Right cardiac atrium (tissue), 5 donors: Measurements from ENCODE around the gene TRIM31. TPM values are rescaled to one million over a fixed set of nuclear protein-coding genes. Genes with fewer than 3 reads are reported as not detected.

Source experiments
- ATAC-seq, 2 donors: fragments of 200-7000 bp; cut with Tn5 transposase; one replicate each; pipeline versions ENCODE4 v1.8.0 to v1.9.1; 2020; ENCODE audit warnings: moderate library complexity in 2 of 2, mild to moderate bottlenecking in 1 of 2
- DNase-seq, 3 donors: peaks; one replicate each; pipeline ENCODE4 v3.0.0-alpha.2; 2020
- H3K27ac ChIP-seq: one replicate; pipeline ENCODE4 v1.5.1; 2013; ENCODE audit warnings: mild to moderate bottlenecking, low read length, control low read depth, moderate library complexity
- H3K27me3 ChIP-seq: one replicate; pipeline ENCODE4 v1.6.1; 2013; ENCODE audit not compliant: control insufficient read depth, insufficient read depth
- H3K4me1 ChIP-seq: one replicate; pipeline ENCODE4 v1.6.1; 2013; ENCODE audit warnings: low read length; ENCODE audit not compliant: control insufficient read depth, insufficient read depth
- H3K4me3 ChIP-seq: one replicate; pipeline ENCODE4 v1.5.1; 2013; ENCODE audit warnings: low read length, control low read depth
- H3K9me3 ChIP-seq: one replicate; pipeline ENCODE4 v1.6.1; 2013; ENCODE audit warnings: low read length; ENCODE audit not compliant: control insufficient read depth
- WGBS: extraction: QIAGEN DNeasy Blood & Tissue Kit; methylation state at CpG from one replicate; pipeline ENCODE4 v1.1.7; 2013; 5-methylcytosine and 5-hydroxymethylcytosine counted together
- intact Hi-C, 4 donors: fragments of 100-400 bp; cut with DNase I; formaldehyde crosslinking; loops; one replicate each; pipeline versions ENCODE4 v1.11.0 to v1.14.0; 2022 to 2023
- polyA plus RNA-seq: library from polyadenylated mRNA; stranded (reverse); fragments of 200-250 nt; gene quantifications from one replicate; pipeline ENCODE4 v1.2.3, GENCODE V29; 2013
- total RNA-seq, 4 donors: library from RNA; stranded (reverse); fragmentation: NEBNext Ultra II Directional; extraction: Animal tissue kit (Norgen Biotek cat#: 25700); gene quantifications; one replicate each; pipeline ENCODE4 v1.2.1, GENCODE V29; 2021
- donor health status: healthy with polysubstance abuse.
- donor health status: DM: no; HTN: yes; CAD: no.
- donor health status: DM: no; HTN: no; CAD: no.
- donor health status: DM: no; HTN: yes; CAD: no; lungs with severe emphysema.
- donor health status: DM: yes; HTN: yes; CAD: no.

TRIM31 gene
- total and polyA plus RNA-seq, 5 donors = not detected

DNA sequence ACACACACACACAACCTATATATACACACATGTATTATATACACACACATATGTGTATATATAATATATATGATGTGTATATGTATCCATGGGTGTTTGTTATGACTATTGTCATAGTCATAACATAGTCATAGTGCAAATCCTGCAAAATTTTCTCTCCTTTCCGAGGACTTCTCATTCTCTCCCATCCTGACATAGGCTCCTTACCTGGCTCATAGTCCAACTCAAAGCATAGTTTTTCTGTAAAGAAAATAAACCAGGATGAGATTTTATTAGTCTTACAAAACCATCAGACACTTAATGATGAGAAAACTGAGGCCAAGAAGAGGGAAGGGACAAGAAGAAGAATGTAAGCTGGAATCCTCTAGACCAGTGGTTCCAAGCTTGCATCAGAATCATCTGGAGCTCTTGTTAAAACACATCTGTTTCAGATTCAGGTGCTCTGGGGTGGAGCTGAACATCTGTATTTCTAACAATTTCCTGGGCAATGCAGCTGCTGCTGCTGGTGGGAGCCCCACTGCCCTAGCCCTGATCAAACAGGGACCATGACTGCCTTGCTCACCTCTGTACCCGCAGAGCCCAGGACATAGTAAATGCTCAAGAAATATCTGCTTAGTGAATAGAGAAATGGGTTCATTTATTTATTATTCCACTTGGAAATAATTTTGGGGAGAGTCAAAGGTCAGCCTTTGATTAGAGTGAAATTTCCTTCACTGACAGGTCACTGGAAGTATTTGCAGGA lies 42.8 kb upstream of the TRIM31 start:
- no peaks in the 10 kb centered on the region for H3K9me3 ChIP-seq
- H3K27ac ChIP-seq = no peak overlapping the region
- no peaks in the 10 kb centered on the region for H3K27me3 ChIP-seq
- intact Hi-C loops = no loop called here
- ATAC-seq (peak in 1 of 2 donors; percentile 19), DNase-seq (no peak)
- H3K4me1 ChIP-seq = peaks cover 2% of the 10 kb centered on the region
- 93% methylated on average over 2 of the region's 2 CpGs for WGBS
- H3K4me3 ChIP-seq = no peak overlapping the region

DNA sequence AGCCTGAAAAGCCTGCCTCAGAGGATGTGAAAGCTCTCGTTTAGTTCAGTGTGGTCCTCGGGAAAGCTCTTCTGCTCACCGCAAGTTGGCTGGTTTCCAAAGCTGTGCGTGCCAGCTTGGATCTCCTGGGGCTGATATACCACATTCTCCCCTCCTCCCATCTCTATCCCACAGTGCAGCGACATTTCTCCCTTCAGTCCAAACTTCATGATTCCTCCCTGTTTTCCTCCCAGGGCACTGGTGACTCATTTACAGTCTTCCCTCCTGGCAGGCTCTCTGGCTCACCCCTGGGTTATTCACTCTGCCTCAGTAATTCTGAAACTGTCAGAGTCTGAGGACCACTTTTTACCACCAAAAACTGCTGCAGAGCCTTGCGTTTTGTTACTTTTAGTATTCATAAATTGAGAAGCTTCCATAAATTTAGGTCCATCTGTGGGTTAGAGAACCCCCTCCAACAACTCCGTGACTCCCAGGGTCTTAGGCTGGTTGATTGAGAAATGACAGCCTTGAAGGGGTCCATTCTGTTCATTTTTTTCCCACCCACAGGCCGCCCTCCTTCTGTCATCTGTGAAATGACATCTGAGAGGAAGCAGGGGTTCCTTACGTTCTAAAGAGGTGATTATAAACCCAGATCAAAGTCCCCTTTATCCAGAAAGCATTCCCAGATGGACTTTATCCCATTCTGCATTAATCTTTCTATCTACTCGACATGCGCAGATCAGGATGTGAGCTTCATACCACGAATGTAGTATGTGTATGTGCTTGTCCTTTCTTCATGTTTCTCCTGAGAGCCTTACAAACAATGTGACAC lies 42.0 kb upstream of the TRIM31 start:
- ATAC-seq (peak; percentile 36 to 57), DNase-seq (no peak)
- H3K4me3 ChIP-seq = no peak overlapping the region
- WGBS = 55% methylated on average over 12 of the region's 12 CpGs
- H3K27ac ChIP-seq = no peak overlapping the region
- no peaks in the 10 kb centered on the region for H3K9me3 ChIP-seq
- H3K27me3 ChIP-seq = no peaks in the 10 kb centered on the region
- intact Hi-C loops = no loop called here
- peaks cover 2% of the 10 kb centered on the region for H3K4me1 ChIP-seq

DNA sequence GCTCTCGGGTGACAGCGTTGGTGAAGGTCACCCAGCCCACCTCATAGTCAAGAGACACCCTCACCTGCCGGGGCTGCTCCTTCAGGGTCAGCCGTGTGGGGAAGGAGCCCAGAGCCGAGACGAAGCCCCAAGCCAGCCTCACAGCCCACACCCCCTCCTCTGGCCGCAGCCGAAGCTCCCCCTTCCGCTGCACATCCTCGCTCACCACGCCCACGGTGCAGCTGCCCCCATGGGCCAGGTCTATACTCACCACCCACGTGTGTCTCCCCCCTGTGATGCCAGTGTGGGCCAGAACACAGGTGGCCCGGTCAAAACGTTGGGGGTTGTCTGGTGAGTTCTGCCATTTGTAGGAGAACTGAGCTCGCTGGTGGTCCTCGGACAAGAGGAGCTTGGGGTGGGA lies 41.2 kb upstream of the TRIM31 start:
- DNase-seq = no peak
- no peaks in the 10 kb centered on the region for H3K27me3 ChIP-seq
- H3K4me3 ChIP-seq = no peak overlapping the region
- H3K4me1 ChIP-seq = peaks cover 2% of the 10 kb centered on the region
- WGBS = 89% methylated on average over 17 of the region's 17 CpGs
- H3K27ac ChIP-seq = no peak overlapping the region
- intact Hi-C loops = no loop called here
- no peak for ATAC-seq
- H3K9me3 ChIP-seq = no peaks in the 10 kb centered on the region

DNA sequence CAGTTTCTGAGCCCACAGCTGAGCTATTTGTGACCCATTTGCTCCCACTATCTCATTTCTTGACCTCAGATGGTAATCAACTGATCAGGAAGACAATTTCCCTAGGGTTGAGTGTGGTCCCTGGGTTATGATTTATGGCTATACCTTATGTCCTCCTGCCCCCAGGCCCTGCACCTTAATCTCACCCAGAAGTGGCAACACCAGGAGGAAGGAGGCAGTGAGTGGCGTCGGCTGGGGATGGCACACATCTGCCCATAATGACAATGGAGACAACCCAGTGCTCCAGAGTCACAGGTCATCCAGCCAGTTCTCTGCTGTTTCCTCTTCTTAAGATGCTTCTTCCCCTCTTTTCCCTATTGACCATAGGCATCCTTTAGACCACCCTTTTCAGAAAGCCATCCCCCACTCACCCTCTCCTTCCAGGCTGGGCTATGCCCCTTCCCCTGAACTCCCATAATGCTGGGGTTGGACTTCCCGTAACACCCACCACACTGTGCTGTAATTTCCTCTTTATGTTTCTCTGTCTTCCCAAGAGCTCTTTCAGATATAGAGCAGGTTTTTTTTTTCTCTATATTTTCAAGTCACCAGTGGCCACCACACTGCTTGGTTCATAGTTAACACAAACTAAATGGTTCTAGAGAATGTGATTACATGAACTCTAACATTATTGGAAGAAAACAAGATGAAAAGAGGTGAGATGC lies 40.2 kb upstream of the TRIM31 start:
- peaks cover 2% of the 10 kb centered on the region for H3K4me1 ChIP-seq

DNA sequence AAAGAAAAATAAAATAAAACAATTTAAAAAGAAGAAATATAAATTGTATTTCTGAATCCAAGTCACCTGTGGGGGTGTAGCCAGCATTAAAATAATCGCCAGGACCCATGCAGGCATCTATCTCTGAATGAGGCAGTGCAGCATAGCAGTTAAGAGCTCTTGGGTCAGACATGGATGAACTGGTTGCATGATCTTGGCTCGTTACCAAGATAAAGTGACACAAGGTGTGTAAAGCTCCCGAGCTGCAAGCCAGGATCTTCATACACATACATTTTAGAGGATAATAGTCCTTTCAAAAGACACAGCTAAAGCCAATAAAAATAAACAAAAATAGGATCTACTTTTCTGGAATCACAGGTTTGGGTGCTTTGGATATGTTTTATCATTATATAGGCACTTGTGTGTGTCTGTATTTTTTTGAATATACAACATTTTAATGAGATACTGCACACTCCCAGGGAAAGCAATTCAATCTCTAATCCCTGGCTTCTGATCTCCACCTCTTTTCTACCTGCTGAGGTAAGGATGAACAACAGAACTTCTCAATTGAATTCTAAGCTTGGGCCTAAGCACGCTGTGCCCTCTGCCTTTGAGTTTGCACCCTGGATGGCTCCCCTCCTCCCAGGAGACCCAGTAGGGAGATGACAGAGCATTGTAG lies 39.3 kb upstream of the TRIM31 start:
- Histone ChIP-seq H3K9me3 (no peaks in the 10 kb centered on the region), H3K27me3 (no peaks in the 10 kb centered on the region), H3K27ac (no peak overlapping the region), H3K4me1 (peaks cover 2% of the 10 kb centered on the region), H3K4me3 (no peak overlapping the region)
- DNase-seq (no peak), ATAC-seq (no peak)
- intact Hi-C loops = no loop called here
- WGBS = 64% methylated on average over 4 of the region's 4 CpGs

More for the DNA sequence above, 40.2 kb upstream of the TRIM31 start:
- no peaks in the 10 kb centered on the region for H3K27me3 ChIP-seq
- DNase-seq = no peak
- no peaks in the 10 kb centered on the region for H3K9me3 ChIP-seq
- ATAC-seq = no peak
- intact Hi-C loops = no loop called here
- no peak overlapping the region for H3K4me3 ChIP-seq
- 63% methylated on average over 3 of the region's 3 CpGs for WGBS
- no peak overlapping the region for H3K27ac ChIP-seq

DNA sequence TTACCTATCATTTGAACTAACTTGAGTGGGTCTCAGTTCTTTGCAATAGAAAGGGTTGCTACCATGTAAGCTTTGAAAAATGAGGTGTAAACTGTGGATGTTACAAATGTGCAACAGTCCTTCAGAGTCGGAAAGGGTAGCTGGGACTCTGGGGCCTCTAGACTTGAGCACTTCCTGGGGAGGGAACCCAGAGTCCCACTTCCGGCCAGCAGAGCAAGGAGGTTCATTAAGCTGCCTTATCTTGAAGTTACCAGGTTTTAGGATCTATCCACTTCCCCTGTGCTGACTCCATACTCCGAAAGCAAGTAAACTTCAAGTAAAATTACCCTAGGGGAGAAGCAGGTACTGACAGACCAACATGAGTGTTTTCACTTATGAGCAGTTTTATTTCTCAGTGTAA lies 38.7 kb upstream of the TRIM31 start:
- DNase-seq (no peak), ATAC-seq (no peak)
- no peak overlapping the region for H3K4me3 ChIP-seq
- intact Hi-C loops = no loop called here
- WGBS = 44% methylated on average over 3 of the region's 3 CpGs
- H3K27me3 ChIP-seq = no peaks in the 10 kb centered on the region
- H3K4me1 ChIP-seq = peaks cover 2% of the 10 kb centered on the region
- H3K27ac ChIP-seq = no peak overlapping the region
- no peaks in the 10 kb centered on the region for H3K9me3 ChIP-seq

DNA sequence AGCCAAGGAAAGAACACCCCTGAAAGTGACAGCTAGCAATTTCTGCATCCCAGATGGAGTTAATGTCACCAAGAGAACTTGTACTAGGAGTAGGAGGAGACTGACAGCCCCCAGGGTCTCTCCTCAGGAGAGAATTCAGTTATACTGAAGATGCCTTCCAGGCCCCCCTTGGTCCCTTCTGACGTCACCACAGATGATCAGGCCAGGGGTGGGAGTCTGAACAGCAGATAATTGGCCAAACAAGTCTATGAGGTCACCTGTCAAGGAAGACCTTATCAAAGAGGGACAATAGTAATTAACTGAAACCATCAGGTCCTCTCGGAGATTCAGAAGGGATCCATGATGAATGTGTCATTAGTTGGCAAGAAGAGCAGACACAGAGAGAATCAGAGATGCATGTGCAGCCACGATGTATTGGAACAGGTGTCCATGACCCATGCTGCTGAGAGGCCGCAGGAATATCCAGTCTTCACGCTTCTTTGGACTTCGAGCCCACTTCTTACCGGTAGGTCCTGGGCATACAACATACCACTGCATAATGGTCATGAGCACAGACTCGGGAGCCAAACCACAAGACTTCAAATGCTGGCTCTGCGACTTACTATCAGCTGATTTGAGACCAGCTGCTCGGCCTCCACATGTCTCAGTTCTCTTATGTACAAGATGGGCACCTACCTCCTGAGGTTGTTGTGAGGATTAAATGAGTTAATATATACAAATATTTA lies 37.9 kb upstream of the TRIM31 start:
- no peaks in the 10 kb centered on the region for H3K9me3 ChIP-seq
- H3K4me3 ChIP-seq = no peak overlapping the region
- WGBS = 81% methylated on average over 10 of the region's 10 CpGs
- H3K27me3 ChIP-seq = no peaks in the 10 kb centered on the region
- no peak overlapping the region for H3K27ac ChIP-seq
- DNase-seq = no peak
- H3K4me1 ChIP-seq = no peaks in the 10 kb centered on the region
- intact Hi-C loops = no loop called here
- no peak for ATAC-seq

DNA sequence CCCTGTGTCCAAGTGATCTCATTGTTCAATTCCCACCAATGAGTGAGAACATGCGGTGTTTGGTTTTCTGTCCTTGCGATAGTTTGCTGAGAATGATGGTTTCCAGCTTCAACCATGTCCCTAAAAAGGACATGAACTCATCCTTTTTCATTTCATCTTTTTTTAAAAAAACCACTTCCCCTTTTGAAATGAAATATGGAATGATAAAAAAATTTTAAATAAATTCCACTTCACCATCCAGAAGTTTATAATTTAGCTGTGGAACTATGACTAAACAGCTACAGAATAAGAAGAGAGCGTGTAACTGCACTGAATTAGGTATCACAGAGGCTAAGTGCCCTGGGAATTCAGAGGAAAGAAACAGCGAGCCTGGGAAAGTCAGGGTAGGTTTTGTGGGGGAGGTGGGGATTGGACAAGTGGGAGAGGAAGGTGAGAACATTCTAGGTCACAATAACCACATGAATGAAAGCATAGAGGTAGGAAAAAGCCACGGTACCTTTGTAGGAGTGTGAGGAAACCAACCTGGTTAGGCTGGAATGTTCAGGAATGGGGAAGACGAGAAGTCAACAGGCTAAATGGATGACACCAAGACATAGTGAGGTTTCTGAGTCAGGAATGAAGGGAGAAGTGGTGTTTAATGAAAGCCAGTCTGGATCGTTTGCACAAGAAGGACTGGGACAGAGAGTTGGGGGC lies 37.1 kb upstream of the TRIM31 start:
- Histone ChIP-seq H3K4me1 (no peaks in the 10 kb centered on the region), H3K27me3 (no peaks in the 10 kb centered on the region), H3K9me3 (no peaks in the 10 kb centered on the region), H3K4me3 (no peak overlapping the region), H3K27ac (no peak overlapping the region)
- intact Hi-C loops = no loop called here
- WGBS = 64% methylated on average over 7 of the region's 7 CpGs
- DNase-seq = no peak
- no peak for ATAC-seq

DNA sequence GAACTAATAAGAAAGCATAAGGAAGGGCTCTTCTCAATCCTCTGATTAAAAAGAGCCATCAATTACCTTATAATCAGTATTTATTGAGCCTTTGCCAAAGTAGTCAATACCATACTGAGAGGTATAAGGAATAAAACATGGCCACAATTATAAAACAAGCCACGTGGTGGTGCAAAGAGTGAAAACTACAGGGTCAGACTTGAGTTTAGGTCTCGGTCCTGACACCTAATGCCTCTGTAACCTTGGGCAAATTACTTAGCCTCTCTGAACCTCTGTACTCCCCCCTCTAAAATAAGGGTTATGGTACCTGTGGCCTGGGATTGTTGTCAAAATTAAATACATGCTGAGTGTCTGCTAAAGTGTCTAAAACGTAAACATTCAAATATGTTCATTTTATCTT lies 36.3 kb upstream of the TRIM31 start:
- Histone ChIP-seq H3K4me1 (no peaks in the 10 kb centered on the region), H3K9me3 (no peaks in the 10 kb centered on the region), H3K27ac (no peak overlapping the region), H3K4me3 (no peak overlapping the region), H3K27me3 (no peaks in the 10 kb centered on the region)
- WGBS = 65% methylated on average over 3 of the region's 3 CpGs
- DNase-seq (no peak), ATAC-seq (no peak)
- intact Hi-C loops = no loop called here

DNA sequence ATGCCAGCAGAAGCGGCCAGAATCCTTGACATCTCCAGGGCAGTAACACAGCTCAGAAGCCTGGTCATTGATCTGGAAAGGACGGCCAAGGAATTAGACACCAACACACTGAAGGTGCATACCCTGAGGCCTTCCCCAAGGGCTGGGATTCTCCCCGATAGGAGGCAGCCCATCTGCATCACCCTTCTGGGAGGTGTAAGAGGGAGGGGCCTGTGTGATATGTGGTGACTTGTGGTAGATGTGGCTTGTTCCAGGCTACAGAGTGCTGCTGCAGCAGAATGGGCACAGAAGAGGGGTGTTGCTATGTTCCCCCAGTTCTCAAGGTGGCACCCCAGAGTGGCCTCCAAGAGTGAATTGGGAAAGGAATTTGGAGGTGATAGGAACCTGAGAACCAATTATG lies 34.2 kb upstream of the TRIM31 start:
- no peak overlapping the region for H3K4me3 ChIP-seq
- no peaks in the 10 kb centered on the region for H3K27me3 ChIP-seq
- DNase-seq = no peak
- H3K4me1 ChIP-seq = no peaks in the 10 kb centered on the region
- no peaks in the 10 kb centered on the region for H3K9me3 ChIP-seq
- intact Hi-C loops = no loop called here
- H3K27ac ChIP-seq = no peak overlapping the region
- 65% methylated on average over 3 of the region's 3 CpGs for WGBS
- ATAC-seq = peak in 1 of 2 donors; percentile 35
